H1 (cell line): ENCODE results near the gene TAF4. TPM values are rescaled to one million over a fixed set of nuclear protein-coding genes. Genes with fewer than 3 reads are reported as not detected.

ENCODE experiments used
- CTCF ChIA-PET: fragments of 300-600 bp; sonication (Branson Sonifier 250); formaldehyde crosslinking; loops from one replicate; lab custom pipeline; 2021; ENCODE audit not compliant: partially characterized antibody; lab: Charles Lee
- POLR2A ChIA-PET: fragments of 300-600 bp; sonication (Branson Sonifier 250); formaldehyde crosslinking; loops from one replicate; lab custom pipeline; 2021; ENCODE audit warnings: inconsistent platforms; ENCODE audit not compliant: partially characterized antibody; lab: Charles Lee
- DNase-seq, 2 experiments: peaks; one replicate each; pipeline versions ENCODE4 v3.0.0 to v3.0.0-alpha.2; 2010 to 2022; ENCODE audit warnings: low spot score in 2 of 2, low read depth in 1 of 2, mixed read lengths in 1 of 2
- FAIRE-seq: peaks from 2 replicates; lab custom pipeline; 2011; peaks lifted over from hg19 to GRCh38; lab: Jason Lieb, UNC
- H2AFZ ChIP-seq: 2 replicates; pipeline ENCODE4 v1.8.1; 2012; ENCODE audit warnings: low read length, inconsistent platforms
- H2AK5ac ChIP-seq: 2 replicates; pipeline ENCODE4 v1.6.1; 2013; ENCODE audit warnings: low read depth, low read length
- H2BK120ac ChIP-seq: replicated peaks from 2 replicates; pipeline ENCODE3; 2013; ENCODE audit warnings: low read depth, low read length, inconsistent platforms
- H2BK12ac ChIP-seq: 2 replicates; pipeline ENCODE4 v1.6.1; 2013; ENCODE audit warnings: low read depth, low read length
- H2BK15ac ChIP-seq: 2 replicates; pipeline ENCODE4 v1.6.1; 2013; ENCODE audit warnings: low read length
- H2BK20ac ChIP-seq: 2 replicates; pipeline ENCODE4 v1.6.1; 2013; ENCODE audit warnings: low read length
- H2BK5ac ChIP-seq: 2 replicates; pipeline ENCODE4 v1.6.1; 2013; ENCODE audit warnings: low read depth, low read length
- H3K14ac ChIP-seq: 2 replicates; pipeline ENCODE4 v1.6.1; 2013; ENCODE audit warnings: inconsistent platforms; ENCODE audit not compliant: insufficient read length
- H3K18ac ChIP-seq: 2 replicates; pipeline ENCODE4 v1.6.1; 2013; ENCODE audit warnings: low read length; ENCODE audit errors: extremely low read depth
- H3K23ac ChIP-seq: 2 replicates; pipeline ENCODE4 v1.6.1; 2013; ENCODE audit warnings: inconsistent platforms; ENCODE audit not compliant: insufficient read length
- H3K23me2 ChIP-seq: 2 replicates; pipeline ENCODE4 v1.6.1; 2013; ENCODE audit warnings: low read depth, low read length
- H3K27ac ChIP-seq: 2 replicates; pipeline ENCODE4 v1.6.1; 2011; ENCODE audit warnings: low read depth, low read length, inconsistent platforms
- H3K27me3 ChIP-seq, 4 experiments: replicated peaks in 1 of 4; 1 replicate in 1 of 4; 2 replicates in 3 of 4; pipeline versions ENCODE4 v1.6.1 to v1.8.1; 2011 to 2013; ENCODE audit warnings: low read length in 3 of 4, mild to moderate bottlenecking in 3 of 4, inconsistent platforms in 2 of 4, mixed read lengths in 2 of 4, moderate library complexity in 1 of 4; ENCODE audit not compliant: control insufficient read depth in 3 of 4, insufficient read depth in 3 of 4; ENCODE audit errors: extremely low read depth in 1 of 4
- H3K36me3 ChIP-seq, 4 experiments: 2 replicates each; pipeline versions ENCODE4 v1.6.1 to v1.8.1; 2011 to 2013; ENCODE audit warnings: mild to moderate bottlenecking in 4 of 4, low read length in 3 of 4, moderate library complexity in 2 of 4, control low read depth in 1 of 4, inconsistent platforms in 1 of 4; ENCODE audit not compliant: insufficient read depth in 4 of 4, control insufficient read depth in 2 of 4
- H3K4ac ChIP-seq: replicated peaks from 2 replicates; pipeline ENCODE3; 2013; ENCODE audit warnings: low read length, low read depth, mixed read lengths, inconsistent platforms; ENCODE audit not compliant: insufficient read length
- H3K4me1 ChIP-seq, 4 experiments: replicated peaks in 1 of 4; 1 replicate in 1 of 4; 2 replicates in 3 of 4; pipeline versions ENCODE4 v1.6.1 to v1.8.1; 2011 to 2013; ENCODE audit warnings: low read length in 3 of 4, inconsistent platforms in 2 of 4, mixed read lengths in 1 of 4; ENCODE audit not compliant: insufficient read depth in 4 of 4, control insufficient read depth in 3 of 4
- H3K4me2 ChIP-seq, 2 experiments: 2 replicates each; pipeline versions ENCODE4 v1.6.1 to v1.8.1; 2011 to 2013; ENCODE audit warnings: low read depth in 2 of 2, low read length in 2 of 2, control low read depth in 1 of 2, inconsistent platforms in 1 of 2, mild to moderate bottlenecking in 1 of 2; ENCODE audit not compliant: insufficient read depth in 1 of 2
- H3K4me3 ChIP-seq, 4 experiments: fragments of 200-600, 300-600 bp in 1 of 4; sonication (generic), shearing (Covaris generic), sonication (Bioruptor Twin) in 1 of 4; 2 replicates each; pipeline versions ENCODE4 v1.5.1 to v1.8.1; 2011 to 2016; ENCODE audit warnings: low read length in 4 of 4, low read depth in 3 of 4, control low read depth in 2 of 4, inconsistent platforms in 2 of 4, mild to moderate bottlenecking in 2 of 4, mixed read lengths in 1 of 4, moderate library complexity in 1 of 4; ENCODE audit not compliant: insufficient read depth in 2 of 4; ENCODE audit errors: extremely low read depth in 1 of 4
- H3K56ac ChIP-seq: replicated peaks from 2 replicates; pipeline ENCODE3; 2013; ENCODE audit warnings: low read depth, mild to moderate bottlenecking, mixed read lengths, low read length, inconsistent platforms; ENCODE audit not compliant: insufficient read length
- H3K79me1 ChIP-seq: 2 replicates; pipeline ENCODE4 v1.6.1; 2013; ENCODE audit warnings: low read depth, low read length, control low read depth
- H3K79me2 ChIP-seq, 2 experiments: 2 replicates each; pipeline versions ENCODE4 v1.6.1 to v1.8.1; 2012 to 2013; ENCODE audit warnings: low read length in 2 of 2, mild to moderate bottlenecking in 2 of 2, inconsistent platforms in 1 of 2; ENCODE audit not compliant: insufficient read depth in 2 of 2, control insufficient read depth in 1 of 2
- H3K9ac ChIP-seq, 4 experiments: replicated peaks in 1 of 4; 1 replicate in 1 of 4; 2 replicates in 3 of 4; pipeline versions ENCODE4 v1.6.1 to v1.8.1; 2011 to 2013; ENCODE audit warnings: low read depth in 3 of 4, low read length in 3 of 4, control low read depth in 2 of 4, mild to moderate bottlenecking in 2 of 4, moderate library complexity in 2 of 4, inconsistent platforms in 1 of 4; ENCODE audit errors: extremely low read depth in 1 of 4
- H3K9me3 ChIP-seq, 2 experiments: 2 replicates each; pipeline versions ENCODE4 v1.6.1 to v1.8.1; 2012 to 2013; ENCODE audit warnings: mild to moderate bottlenecking in 2 of 2, moderate library complexity in 2 of 2, control low read depth in 1 of 2, inconsistent platforms in 1 of 2, low read depth in 1 of 2, low read length in 1 of 2, mixed read lengths in 1 of 2; ENCODE audit not compliant: insufficient read depth in 2 of 2
- H4K20me1 ChIP-seq, 2 experiments: replicated peaks in 1 of 2; 2 replicates each; pipeline versions ENCODE3 to v1.8.1; 2011 to 2013; ENCODE audit warnings: inconsistent platforms in 2 of 2, low read length in 2 of 2, mild to moderate bottlenecking in 1 of 2; ENCODE audit not compliant: insufficient read depth in 2 of 2, control insufficient read depth in 1 of 2
- H4K5ac ChIP-seq: 2 replicates; pipeline ENCODE4 v1.6.1; 2013; ENCODE audit warnings: low read length, low read depth, mixed read lengths, inconsistent platforms; ENCODE audit not compliant: insufficient read length
- H4K8ac ChIP-seq: 2 replicates; pipeline ENCODE4 v1.8.0; 2013; ENCODE audit warnings: mild to moderate bottlenecking, moderate library complexity, low read length, inconsistent platforms; ENCODE audit not compliant: insufficient read depth; ENCODE audit errors: extremely low read depth
- H4K91ac ChIP-seq: replicated peaks from 2 replicates; pipeline ENCODE3; 2013; ENCODE audit warnings: low read length, mixed read lengths, inconsistent platforms; ENCODE audit not compliant: insufficient read length
- BCL11A ChIP-seq, 2 experiments: IDR thresholded peaks; one replicate each; pipeline ENCODE4 v1.6.1; 2011; ENCODE audit warnings: low read depth in 2 of 2, low read length in 2 of 2, mild to moderate bottlenecking in 2 of 2
- CBX5 ChIP-seq: fragments of 300-800, 300-1000 bp; sonication (generic); IDR thresholded peaks from 2 replicates; pipeline ENCODE4 v1.7.1; 2016; ENCODE audit warnings: antibody characterized with exemption, low read length, low read depth
- CHD2 ChIP-seq: IDR thresholded peaks from 2 replicates; pipeline ENCODE4 v1.6.1; 2012; ENCODE audit warnings: low read length, improper control_type of control experiment
- EGR1 ChIP-seq: IDR thresholded peaks from 2 replicates; pipeline ENCODE4 v1.6.1; 2011; ENCODE audit warnings: low read depth, low read length, borderline replicate concordance
- WGBS, 2 experiments: shearing (Covaris generic) in 1 of 2; methylation state at CpG; one replicate each; pipeline versions ENCODE4 v1.1.6 to v1.1.7; 2013 to 2015; ENCODE audit warnings: low lambda C conversion rate in 2 of 2, mixed read lengths in 2 of 2, inconsistent platforms in 1 of 2, low coverage in 1 of 2, missing lambda C conversion rate in 1 of 2; ENCODE audit not compliant: insufficient replicate concordance in 2 of 2, insufficient coverage in 1 of 2, insufficient read length in 1 of 2; ENCODE audit errors: extremely low coverage in 1 of 2, missing lambda C conversion rate in 1 of 2; 5-methylcytosine and 5-hydroxymethylcytosine counted together
- polyA plus RNA-seq, 7 experiments: library from polyadenylated mRNA; depleted of rRNA in 3 of 7; stranded (reverse) in 5 of 7; unstranded in 2 of 7; fragments of >200 nt in 5 of 7; fragments of 200-250 nt in 2 of 7; gene quantifications; 1 replicate in 5 of 7; 2 replicates in 1 of 7; 4 replicates in 1 of 7; pipeline versions ENCODE4 v1.2.1 to v1.2.3, GENCODE V29; 2011 to 2013; ENCODE audit warnings: missing spikeins in 2 of 7, mixed read lengths in 2 of 7
- total RNA-seq: library from RNA; stranded (reverse); fragmentation: NEBNext Ultra II Directional; extraction: Animal tissue kit (Norgen Biotek cat#: 25700); gene quantifications from 2 replicates; pipeline ENCODE4 v1.2.1, GENCODE V29; 2021
- TF ChIP-seq, protein P1 (sequence below): IDR thresholded peaks from 2 replicates; pipeline ENCODE4 v1.6.1; 2011; ENCODE audit warnings: low read depth, mild to moderate bottlenecking, low read length; ENCODE audit not compliant: insufficient read depth

Gene TAF4
- total and polyA plus RNA-seq, 2 of the 8 experiments (the other 6 are each of a cell fraction or from before 2014, with no cell fraction given), result 16.0 to 30.1 TPM

- WGBS, 2 experiments, result 91% methylated on average over 21 of the region's 21 CpGs; no CpG with 5 or more reads in 1 of the 2 experiments
- no peak overlapping the region for H3K23ac ChIP-seq
- H3K4me2 ChIP-seq, result no peak overlapping the region
- H3K23me2 ChIP-seq, result peaks cover 4% of the 10 kb centered on the region; the same call in 1 of the 2 replicates
- ChIA-PET CTCF (interaction anchor here (1.0 to 1.3 kb wide), 4 partner anchors 11 to 93 kb away, joined by 3 to 4 read pairs (median 3); no protein-coding TSS in a partner anchor), POLR2A (interaction anchor here (0.6 to 4.4 kb wide), 4 partner anchors 18 to 207 kb away, joined by 3 to 30 read pairs (median 6); partner anchors contain the start of gene LSM14B)
- FAIRE-seq, result no peak
- TF ChIP-seq EGR1, result no peak
- TF ChIP-seq CHD2, result no peak
- TF ChIP-seq, protein P1, sequence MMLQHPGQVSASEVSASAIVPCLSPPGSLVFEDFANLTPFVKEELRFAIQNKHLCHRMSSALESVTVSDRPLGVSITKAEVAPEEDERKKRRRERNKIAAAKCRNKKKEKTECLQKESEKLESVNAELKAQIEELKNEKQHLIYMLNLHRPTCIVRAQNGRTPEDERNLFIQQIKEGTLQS, result no peak
- no peak for TF ChIP-seq CBX5
- no peak for TF ChIP-seq BCL11A (IDR thresholded peaks at IDR 0.05; ENCODE audit: low read depth in 2 of 2, low read length in 2 of 2)
- H2AFZ ChIP-seq, result no peak overlapping the region
- H3K18ac ChIP-seq, result no peak overlapping the region
- H2BK5ac ChIP-seq, result no peak overlapping the region
- no peak overlapping the region for H3K56ac ChIP-seq
- no peak overlapping the region for H3K27ac ChIP-seq
- peaks cover 0 to 3% (median under 1%) of the 10 kb centered on the region in 4 experiments; a peak in 2 of 7 replicates for H3K27me3 ChIP-seq
- no peaks in the 10 kb centered on the region for H3K79me2 ChIP-seq
- no peak overlapping the region for H2AK5ac ChIP-seq
- no peak overlapping the region for H2BK12ac ChIP-seq
- no peak overlapping the region for H3K4ac ChIP-seq
- H4K20me1 ChIP-seq, result no peaks in the 10 kb centered on the region
- H3K4me1 ChIP-seq, result no peaks in the 10 kb centered on the region; a peak in 1 of 7 replicates
- no peak overlapping the region for H2BK20ac ChIP-seq
- H4K8ac ChIP-seq, result 0 out of 2 replicates have a peak overlapping the region, but pooled peaks have one; percentile 14
- no peak overlapping the region for H4K91ac ChIP-seq
- no peak overlapping the region for H3K4me3 ChIP-seq
- H2BK15ac ChIP-seq, result no peak overlapping the region
- H4K5ac ChIP-seq, result no peak overlapping the region
- H3K14ac ChIP-seq, result no peak overlapping the region
- H2BK120ac ChIP-seq, result no peak overlapping the region
- no peak overlapping the region for H3K9ac ChIP-seq
- H3K36me3 ChIP-seq, result no peaks in the 10 kb centered on the region
- DNase-seq, result no peak
- peaks cover 7 to 22% of the 10 kb centered on the region in 2 experiments for H3K9me3 ChIP-seq
- H3K79me1 ChIP-seq, result no peaks in the 10 kb centered on the region
These were observed 38.0 kb upstream of the TAF4 start for GRCh38 chr20:62103508-62104233.
